ENCODE data around the gene LAMA2.

DNA sequence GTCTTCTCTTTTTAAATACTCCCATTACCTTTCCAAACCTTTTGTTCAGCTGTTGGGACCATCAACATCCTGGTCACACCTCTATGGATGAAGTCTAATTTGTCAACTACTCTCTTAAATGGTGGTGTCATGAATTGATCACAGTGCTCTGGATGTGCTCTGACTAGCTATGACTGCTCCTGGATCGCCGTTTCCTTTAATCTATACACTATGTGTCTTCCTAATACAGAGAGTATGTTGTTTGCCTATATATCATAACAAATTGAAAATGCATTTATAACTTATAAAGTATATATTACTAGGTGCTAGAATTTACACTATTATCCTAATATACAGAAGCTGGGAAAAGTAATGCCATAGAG lies 357.5 kb downstream of the LAMA2 start:
- TF ChIP-seq, protein P1, sequence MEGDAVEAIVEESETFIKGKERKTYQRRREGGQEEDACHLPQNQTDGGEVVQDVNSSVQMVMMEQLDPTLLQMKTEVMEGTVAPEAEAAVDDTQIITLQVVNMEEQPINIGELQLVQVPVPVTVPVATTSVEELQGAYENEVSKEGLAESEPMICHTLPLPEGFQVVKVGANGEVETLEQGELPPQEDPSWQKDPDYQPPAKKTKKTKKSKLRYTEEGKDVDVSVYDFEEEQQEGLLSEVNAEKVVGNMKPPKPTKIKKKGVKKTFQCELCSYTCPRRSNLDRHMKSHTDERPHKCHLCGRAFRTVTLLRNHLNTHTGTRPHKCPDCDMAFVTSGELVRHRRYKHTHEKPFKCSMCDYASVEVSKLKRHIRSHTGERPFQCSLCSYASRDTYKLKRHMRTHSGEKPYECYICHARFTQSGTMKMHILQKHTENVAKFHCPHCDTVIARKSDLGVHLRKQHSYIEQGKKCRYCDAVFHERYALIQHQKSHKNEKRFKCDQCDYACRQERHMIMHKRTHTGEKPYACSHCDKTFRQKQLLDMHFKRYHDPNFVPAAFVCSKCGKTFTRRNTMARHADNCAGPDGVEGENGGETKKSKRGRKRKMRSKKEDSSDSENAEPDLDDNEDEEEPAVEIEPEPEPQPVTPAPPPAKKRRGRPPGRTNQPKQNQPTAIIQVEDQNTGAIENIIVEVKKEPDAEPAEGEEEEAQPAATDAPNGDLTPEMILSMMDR (conservative IDR thresholded peaks at IDR 0.05 in 1 of 2, IDR thresholded peaks at IDR 0.05 in 1 of 2; ENCODE audit: extremely low read depth in 1 of 2, insufficient read depth in 1 of 2, low read depth in 1 of 2, low read length in 2 of 2), result no peak
- no peak for TF ChIP-seq EZH2 (IDR thresholded peaks at IDR 0.05; ENCODE audit: borderline replicate concordance, low read length)
